NCI-H187 (cell line): ENCODE data around the gene RAB22A.
A peak's percentile ranks its signal among the peaks of the same experiment; 100 is the strongest.

ENCODE experiments used
- DNase-seq, 2 experiments: peaks; one replicate each; lab custom pipeline; 2025; lab: John Stamatoyannopoulos, UW

RAB22A gene

DNA sequence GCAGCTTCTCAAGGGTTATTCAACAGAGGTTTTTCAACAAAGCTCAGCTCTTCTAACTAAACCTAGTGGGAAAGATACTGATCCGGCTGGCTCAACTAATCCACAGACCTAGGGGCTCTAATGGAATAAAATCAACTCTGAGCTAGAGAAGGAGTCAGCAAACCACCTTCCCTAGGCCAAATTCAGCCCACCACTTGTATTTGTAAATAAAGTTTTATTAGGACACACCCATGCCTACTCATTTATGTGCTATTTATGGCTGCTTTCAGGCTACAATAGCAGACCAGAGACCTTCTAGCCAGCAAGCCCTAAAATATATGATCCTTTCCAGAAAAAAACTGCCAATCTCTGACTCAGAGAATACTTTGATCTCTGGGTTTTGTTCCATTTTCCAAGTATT lies 6.0 kb upstream of the RAB22A start:
- peak; percentile 6 to 21 for DNase-seq

DNA sequence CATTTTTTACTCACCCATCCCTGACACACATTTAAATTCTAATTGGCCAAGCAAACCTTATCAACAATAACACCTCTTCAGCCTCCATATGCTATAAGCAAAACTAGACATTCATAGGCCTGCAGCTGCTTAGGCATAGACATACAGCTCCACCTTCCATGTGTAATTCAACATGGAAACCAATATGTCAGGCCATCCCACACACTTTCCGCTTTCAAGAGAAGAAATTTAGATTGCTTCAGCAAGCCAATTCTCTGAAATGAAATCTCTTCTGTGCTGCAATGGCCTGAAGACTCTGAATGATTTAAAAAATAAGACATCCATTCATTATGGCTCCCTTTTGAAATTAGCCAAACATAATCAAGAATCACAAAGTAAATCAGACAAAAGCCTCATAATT lies 4.5 kb upstream of the RAB22A start:
- no peak for DNase-seq

DNA sequence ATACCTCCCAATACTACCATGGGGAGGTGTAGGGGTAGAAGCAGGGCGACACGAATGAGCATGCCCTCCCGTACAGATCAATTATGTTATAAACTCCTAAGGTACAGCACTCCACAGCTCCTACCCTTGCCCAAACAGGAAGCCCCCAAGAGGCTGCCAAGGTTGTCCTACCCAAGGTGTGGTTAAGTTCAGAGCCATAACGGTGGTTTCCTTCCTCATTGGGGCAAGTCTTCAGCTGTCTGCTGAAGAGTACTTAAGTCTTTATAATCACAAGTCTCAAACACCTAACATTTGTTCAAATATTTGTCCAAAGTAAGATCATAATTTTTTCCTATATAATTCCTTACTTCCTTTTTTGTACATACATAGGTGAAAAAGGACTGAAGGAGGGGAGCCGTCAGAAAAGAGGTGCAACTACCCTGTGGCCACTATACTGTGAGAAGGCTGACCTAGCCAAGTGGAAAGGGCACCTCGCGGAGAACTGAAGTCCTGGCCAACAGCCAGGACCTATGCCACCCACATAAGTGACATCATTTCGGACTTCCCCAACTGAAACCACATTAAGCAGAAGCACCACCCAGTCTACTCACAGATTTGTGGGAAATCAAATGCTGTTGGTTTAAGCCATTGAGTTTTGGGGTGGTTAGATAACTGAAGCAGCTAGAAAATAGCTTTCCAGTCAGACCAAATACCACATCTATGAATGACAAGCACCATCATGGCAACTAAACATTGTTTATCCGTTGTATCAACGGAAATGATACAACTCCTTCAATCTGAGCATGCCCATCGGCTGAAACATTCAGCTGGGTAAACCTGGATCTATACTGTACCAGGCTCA lies 2.9 kb upstream of the RAB22A start:
- DNase-seq, result no peak

DNA sequence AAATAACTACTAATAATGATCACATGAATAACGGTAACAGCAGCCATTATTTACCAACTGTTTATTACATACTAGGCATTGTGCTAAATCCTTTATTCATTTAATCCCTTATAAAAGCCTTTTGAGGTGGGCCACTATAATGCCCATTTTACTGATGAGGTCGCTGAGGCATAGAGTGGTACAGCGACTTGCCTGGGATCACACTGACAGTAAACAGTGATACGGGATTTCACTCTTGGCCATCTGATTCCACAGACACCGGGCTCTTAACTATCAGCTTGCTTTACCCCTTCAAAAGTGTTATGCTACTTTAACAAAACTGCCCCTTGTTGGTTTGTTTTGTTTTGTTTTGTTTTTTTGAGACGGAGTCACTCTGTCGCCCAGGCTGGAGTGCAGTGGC lies 2.2 kb upstream of the RAB22A start:
- no peak for DNase-seq

DNA sequence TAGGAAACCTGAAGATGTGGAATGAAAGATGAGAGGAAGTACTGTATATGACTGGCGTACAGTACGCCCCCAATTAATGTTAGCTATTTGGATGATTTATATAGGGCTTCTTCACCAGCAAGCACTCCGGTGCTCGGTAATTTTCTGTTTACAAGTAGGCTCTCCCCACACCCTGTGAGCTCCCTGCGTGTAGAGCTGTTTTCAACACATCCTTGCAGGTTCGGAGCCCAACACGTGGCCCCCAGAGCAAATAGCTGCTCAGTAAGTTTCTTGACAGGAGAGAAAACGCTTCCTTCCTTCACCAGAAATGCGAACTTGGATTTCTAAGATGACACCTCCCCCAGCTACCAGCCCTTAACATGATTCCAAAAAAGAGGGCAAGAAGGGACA lies 1.2 kb upstream of the RAB22A start:
- no peak for DNase-seq

DNA sequence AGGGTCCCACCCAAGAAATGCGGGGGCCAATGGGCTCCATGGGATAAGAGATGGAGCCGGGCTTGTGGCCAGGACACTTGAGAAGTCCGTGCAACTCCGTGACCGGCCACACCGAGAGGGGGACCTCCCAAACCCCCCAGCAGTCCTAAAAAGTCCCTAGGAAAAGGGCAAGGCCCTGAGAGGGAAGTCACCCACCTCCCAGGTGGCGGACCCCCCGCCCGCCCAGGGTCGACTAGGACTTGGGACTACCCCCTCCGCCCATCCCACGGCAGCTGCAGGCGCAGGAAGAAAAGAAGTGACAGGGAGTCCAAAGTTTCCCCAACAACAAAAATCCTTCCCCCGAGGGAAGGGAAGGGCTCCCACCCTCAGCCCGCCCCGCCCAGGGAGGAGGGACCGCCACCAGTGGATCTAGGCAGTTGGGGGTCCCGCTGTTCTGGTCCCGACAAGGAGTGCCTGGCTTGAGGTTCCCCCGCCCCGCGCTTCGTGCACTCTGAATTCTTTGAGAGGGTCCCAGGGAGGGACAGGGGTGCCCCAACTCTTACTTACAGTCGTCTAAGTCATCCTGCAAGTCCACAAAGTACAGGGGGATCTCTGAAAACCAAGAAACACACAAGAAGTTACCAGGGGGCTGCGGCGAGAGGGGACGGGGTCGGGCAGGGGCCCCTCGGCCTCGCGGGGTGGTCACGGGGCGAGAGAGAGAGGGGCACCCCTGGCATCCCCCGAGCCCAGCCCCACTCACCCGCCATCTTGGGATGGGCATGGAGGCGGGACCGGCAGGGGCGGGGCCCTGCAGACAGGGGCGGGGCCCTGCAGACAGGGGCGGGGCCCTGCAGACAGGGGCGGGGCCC lies 611 bp upstream of the RAB22A start:
- no peak for DNase-seq

DNA sequence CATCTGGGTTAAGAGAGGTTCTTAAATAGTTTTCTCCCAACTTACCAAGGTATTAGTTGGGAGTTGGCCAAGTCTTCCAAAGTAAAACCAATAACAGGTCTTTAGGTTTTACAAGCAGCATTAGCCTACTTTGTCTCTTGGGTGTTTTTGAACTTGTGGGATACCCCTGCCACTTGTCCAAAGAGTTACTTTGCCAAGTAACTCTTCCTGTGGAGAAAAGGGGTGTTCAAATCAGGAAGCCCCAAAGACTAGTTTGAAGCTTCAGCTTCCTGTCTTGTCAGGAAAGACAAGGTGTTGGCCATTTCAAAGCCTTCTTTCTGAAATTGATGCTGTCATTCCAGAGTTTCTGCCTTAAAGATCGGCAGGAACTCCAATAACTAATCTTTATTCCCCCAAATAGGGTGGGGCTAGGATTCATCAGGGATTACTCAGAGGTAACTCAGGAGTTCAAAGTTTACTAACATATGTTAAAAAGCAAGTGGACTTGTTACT lies 822 bp downstream of the RAB22A start:
- DNase-seq, result no peak

DNA sequence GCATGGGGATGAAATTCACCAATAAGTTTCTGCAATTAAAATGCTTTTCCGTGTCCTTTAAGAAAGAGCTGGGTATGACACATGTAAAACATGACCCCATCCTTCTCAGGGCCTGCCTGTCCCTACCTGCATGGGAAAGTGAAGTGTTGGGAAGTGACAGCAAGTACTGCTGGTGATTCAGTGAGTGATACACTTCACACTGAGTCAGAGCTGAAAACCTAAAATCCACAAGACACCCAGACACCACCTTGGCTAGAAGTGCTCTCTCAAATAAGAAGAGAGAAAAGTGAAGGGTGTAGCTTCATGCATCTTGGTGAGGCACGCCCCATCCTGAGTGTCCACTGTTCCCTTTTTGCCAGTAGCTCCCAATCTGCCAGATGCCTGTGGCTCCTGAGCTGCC lies 3.3 kb downstream of the RAB22A start:
- no peak for DNase-seq

DNA sequence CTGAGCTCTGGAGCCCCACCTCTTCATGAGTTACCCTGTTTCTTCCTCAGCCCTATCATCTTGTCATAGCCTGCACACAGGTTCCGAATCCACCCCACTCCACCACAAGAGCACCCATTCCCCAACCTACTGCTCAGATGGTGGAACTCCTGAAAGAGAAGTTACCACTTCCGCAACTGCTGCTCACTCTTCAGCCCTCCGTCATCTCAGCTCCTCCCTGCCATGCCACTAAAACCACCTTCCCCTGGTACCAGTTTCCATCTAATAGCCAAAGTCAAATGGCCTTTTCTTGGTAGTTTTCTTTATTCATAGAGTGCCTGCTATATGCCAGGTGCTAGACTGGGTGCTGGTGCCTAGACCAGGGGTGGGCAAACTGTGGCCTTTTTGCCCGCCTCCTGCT lies 3.9 kb downstream of the RAB22A start:
- no peak for DNase-seq

DNA sequence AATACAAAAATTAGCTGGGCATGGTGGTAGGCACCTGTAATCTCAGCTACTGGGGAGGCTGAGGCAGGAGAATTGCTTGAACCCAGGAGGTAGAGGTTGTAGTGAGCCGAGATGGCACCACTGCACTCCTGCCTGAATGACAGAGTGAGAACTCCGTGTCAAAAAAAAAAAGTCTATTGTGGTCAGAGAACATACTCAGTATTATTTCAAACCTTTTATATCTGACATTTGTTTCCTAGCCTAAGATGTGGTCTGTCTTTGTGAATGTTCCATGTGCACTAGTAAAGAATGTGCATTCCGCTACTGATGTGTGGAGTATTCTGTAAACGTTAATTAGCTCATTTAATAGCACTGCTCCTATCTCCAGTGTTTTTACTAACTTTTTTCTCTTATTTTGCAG lies 11.7 kb downstream of the RAB22A start:
- DNase-seq, result no peak

DNA sequence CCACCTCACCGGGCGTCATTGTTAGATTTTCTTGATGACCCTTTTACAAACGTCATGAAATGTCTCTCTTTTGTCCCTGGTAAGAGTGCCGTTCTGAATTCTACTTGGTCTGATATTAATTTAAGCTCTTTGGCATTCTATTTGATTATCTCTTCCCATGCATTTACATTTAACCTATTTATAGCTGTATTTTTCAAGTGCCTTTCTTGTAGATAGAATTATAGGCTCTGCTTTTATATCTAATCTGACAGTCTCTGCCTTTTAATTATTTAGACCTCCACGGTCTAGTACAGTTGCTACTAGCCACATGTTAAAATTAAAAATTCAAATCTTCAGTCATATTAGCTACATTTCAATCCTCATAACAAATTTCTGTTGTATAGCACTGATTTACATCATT lies 12.6 kb downstream of the RAB22A start:
- DNase-seq, result no peak

DNA sequence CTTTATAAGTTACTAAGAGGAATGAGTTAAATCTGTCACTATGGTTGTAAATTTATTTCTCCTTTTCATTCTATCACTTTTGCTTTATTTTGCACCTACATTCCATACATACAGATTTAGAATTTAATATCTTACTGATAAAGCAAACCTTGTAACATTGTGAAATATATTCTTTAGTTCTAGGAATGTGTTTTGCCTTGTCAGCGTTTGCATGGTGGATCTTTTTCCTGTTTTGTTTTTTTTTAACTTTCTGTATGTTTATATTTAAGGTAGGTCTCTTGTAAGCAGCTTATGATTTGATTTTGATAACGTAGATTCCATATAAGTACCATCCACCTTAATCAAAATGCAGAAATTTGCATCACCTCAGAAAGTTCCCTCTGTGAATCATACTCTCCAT lies 16.4 kb downstream of the RAB22A start:
- no peak for DNase-seq

DNA sequence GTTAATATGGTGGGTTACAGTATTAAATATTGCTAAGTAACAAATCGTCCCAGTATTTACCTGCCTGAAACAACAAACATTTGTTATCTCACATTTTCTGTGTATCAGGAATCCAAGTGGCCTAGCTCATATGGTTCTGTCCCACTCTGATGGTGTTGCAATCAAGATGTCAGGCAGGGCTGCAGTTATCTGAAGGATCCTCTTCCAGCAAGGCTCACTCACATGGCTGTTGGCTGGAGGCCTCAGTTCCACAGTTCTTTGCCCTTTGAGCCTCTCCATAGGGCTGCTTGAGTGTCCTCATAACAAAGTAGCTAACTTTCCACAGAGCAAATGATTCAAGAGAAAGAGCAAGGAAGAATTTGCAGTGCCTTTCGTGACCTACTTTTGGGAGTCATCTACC lies 17.7 kb downstream of the RAB22A start:
- no peak for DNase-seq

DNA sequence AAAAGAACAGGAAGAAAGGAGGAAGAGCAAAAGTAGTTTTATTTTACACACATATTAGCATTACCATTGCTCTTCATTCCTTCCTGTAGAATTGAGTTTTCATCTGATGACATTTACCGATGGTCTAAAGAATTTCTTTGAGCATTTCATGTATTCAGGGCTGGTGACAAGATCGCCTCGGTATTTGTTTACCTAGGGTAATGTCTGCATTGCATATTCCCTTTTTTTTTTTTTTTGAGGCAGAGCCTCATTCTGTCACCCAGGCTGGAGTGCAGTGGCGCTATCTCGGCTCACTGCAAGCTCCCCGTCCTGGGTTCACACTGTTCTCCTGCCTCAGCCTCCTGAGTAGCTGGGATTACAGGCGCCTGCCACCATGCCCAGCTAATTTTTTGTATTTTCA lies 19.3 kb downstream of the RAB22A start:
- DNase-seq, result no peak

DNA sequence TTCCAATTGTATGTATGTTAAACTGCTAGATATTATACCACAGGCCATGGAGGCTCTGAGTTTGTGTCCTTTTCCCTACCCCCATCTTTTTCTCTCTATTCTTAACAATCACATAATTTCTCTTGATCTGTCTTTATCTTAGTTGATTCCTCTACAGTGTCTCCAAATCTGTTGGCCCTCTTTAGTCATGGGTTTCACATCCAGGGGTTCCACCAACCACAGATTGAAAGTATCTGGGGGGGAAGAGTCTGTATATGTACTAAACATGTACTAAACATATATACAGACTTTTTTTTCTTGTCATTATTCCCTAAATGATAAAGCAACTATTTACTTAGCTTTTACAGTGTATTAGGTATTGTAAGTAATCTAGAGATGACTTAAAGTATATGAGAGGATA lies 20.2 kb downstream of the RAB22A start:
- no peak for DNase-seq

DNA sequence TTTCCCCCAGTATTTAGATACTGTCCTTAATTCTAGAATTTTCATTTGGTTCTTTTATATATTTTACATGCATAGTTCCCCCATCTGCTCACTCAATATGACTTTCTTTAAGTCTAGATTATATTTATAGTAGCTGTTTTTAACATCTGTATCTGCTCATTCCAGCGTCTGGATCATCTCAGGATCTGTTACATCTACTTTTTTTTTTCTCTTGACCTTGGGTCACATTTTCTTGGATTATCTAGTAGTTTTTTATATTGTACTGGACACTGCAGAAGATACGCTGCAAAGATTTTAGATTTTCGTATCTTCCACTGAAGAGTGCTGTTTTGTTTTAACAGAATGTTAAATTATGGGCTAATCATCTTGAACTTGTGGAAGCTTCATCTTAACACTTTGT lies 20.7 kb downstream of the RAB22A start:
- DNase-seq, result no peak

DNA sequence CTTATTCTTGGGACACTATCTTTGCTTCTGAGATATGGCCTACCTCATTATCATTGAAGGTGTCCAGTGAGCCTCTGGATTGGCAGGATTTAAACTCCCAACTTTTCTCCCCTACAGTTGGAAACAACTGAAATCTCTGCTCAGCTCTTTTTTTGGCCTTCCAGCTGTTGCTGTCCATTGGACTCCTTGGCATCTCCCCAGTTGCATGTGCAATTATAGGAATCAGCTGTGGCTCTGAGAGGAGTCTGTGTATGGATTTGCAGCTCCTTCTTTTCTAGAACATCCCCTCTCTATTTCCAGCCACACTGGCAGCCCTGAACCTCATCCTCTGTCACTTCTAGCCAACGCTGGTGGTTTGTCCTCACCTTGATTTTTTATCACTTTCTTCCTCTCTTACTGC lies 21.2 kb downstream of the RAB22A start:
- DNase-seq, result no peak

DNA sequence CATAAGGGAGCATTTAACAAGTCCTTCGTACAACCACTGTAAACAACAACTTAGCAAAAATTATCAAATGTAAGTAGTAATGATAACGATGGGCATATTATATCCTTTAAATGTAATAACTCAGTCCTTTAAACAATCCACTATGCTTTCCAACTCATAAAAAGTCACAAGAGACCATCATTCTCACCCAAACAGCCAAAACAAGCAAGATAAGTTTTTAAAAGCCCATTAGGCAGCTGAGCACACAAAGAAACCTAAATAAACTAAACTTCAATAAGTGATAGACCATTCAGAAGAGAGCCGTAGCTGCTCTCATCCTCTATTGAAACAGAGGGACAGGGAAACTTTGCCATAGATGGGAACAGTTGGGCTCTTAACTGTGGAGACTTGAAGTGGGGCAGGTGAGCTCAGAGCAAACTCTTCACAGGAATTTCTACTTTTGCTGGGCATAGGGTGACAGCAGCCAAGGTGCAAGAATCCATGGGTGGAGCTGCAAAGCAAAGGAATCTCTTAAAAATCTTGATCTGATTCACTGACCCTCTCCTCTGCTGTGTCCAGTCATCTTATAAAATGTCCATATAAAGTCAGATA lies 22.5 kb downstream of the RAB22A start:
- peak; percentile 20 to 55 for DNase-seq

DNA sequence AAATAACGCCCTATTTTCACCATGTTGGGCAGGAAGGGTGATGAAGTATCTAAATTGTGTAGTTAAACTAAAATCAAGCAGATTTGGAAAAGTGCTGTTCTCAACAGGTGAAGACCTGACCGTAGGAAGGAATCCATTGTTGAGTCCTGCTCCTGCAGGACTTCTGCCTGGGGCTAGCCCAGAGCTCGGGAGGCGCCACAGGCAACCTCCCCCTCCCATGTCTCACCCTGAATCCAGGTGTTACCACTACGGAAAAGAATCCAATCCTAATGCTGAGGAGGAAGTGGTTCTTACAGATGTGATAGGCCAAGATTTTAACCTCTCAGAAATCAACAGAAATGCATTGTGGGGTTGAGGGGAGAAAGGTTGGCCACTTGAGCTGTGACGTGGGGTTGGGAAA lies 30.2 kb downstream of the RAB22A start:
- DNase-seq, result no peak

DNA sequence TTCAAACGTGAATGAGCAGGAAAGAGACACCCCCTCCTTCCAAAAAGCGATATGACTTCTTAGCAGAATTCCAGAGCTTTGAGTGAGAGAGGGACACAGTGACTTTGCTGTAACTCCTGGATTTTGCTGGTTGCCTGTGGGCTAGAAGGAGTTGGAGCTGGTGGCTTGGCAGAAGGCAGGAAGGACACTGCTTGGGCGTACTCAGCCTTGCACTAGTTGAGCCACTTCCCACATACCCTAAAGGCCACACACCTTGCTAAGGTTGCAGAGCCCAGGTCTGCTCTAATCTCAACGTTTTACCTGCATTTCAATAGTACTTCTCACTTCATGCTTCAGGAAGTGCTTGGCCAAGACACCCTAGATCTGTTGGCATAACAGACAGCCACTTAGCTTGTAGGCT lies 30.6 kb downstream of the RAB22A start:
- DNase-seq, result no peak

DNA sequence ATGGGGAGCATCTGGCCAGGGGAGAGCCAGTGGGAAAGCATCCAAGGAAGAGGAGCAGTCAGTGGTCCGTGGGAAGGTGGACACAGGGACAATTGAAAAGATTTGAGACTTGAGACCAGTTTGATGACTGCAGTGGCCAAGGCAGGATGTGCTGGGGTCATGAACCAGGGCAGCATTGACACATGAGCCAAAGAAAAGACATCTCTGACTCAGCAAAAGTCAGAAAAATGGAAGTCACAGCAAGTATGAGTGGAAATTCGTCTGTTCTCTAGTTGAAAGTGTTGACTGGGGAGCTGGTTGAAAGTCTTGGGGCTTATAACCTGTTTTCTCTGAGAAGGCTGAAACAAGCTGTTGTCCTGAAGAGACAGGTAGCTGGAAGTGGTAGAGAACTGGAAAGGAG lies 31.3 kb downstream of the RAB22A start:
- no peak for DNase-seq

DNA sequence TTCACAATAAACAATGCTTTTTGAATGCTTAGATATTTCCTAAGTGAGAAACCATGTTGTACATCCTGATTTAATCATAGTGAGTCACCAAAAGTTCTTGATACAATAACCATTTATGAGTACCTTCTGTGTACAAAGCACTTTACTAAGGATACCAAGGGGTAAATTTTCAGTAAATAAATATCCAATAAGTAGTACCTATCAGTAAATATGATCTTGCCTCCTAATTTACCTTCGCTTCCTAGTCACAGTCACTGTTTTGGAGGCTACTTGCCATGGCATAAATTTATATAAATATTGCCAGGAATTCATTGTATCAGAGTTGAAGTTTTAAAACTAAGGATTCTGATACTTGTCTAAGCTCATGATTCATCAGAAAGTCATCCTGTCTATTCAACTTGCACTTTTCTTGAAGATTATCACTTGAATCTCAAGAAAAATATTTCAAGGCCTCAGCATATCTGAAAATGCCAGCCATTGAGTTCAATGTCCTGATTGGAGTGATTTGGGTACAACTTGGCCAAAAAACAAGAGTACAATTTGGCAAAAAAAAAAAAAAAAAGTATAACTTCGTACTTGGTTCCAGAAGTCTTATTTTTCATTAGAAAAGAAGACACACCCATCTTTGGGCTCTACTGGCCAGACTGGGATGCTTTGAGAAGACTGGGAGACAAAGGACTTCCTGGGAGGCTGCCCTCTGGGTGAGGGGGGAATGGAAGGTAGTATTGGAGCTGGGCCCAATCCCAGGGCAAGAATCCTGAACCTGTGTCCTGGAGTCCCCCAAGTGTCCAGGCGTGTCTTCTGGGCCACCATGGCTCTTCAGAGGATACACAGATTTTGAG lies 32.8 kb downstream of the RAB22A start:
- DNase-seq, result no peak
